HG03039 (cell line): ENCODE data around the gene VEZF1.

Experiments
- ATAC-seq: cut with Tn5 transposase; IDR thresholded peaks from one replicate; pipeline ENCODE4 v1.9.1; 2021; ENCODE audit warnings: mild to moderate bottlenecking, moderate library complexity; ENCODE audit not compliant: unreplicated experiment

The VEZF1 gene

GRCh38 chr17:57953219-57953618 is 34.8 kb downstream of the VEZF1 start:
- no peak for ATAC-seq

- no peak for ATAC-seq
Measured at GRCh38 chr17:57949649-57950048, 38.4 kb downstream of the VEZF1 start.

- no peak for ATAC-seq
Measured at GRCh38 chr17:57948555-57949420, 39.3 kb downstream of the VEZF1 start.

- ATAC-seq: no peak
Measured at GRCh38 chr17:57948169-57948554, 39.9 kb downstream of the VEZF1 start.

GRCh38 chr17:57947369-57947768 is 40.7 kb downstream of the VEZF1 start:
- ATAC-seq: no peak

GRCh38 chr17:57946798-57947358 is 41.2 kb downstream of the VEZF1 start:
- peak; percentile 73 for ATAC-seq

GRCh38 chr17:57945996-57946797 is 41.9 kb downstream of the VEZF1 start:
- no peak for ATAC-seq

- ATAC-seq: no peak
Measured at GRCh38 chr17:57944908-57945307, 43.1 kb downstream of the VEZF1 start.

- no peak for ATAC-seq
Measured at GRCh38 chr17:57943645-57944044, 44.4 kb downstream of the VEZF1 start.

- no peak for ATAC-seq
Measured at GRCh38 chr17:57943140-57943539, 44.9 kb downstream of the VEZF1 start.

GRCh38 chr17:57941384-57942370 is 46.4 kb downstream of the VEZF1 start:
- no peak for ATAC-seq

GRCh38 chr17:57940653-57941329 is 47.3 kb downstream of the VEZF1 start:
- ATAC-seq: no peak

- ATAC-seq: no peak
Measured at GRCh38 chr17:57940231-57940630, 47.8 kb downstream of the VEZF1 start.

- ATAC-seq: peak; percentile 53
Measured at GRCh38 chr17:57939797-57940196, 48.3 kb downstream of the VEZF1 start.

GRCh38 chr17:57938061-57938502 is 50.0 kb downstream of the VEZF1 start:
- ATAC-seq: no peak

GRCh38 chr17:57937492-57937891 is 50.6 kb downstream of the VEZF1 start:
- no peak for ATAC-seq

GRCh38 chr17:57935833-57936807 is 51.9 kb downstream of the VEZF1 start:
- ATAC-seq: no peak

GRCh38 chr17:57931488-57932137 is 56.4 kb downstream of the VEZF1 start:
- no peak for ATAC-seq
